ENCODE data around the gene ITPR2.

Gene ITPR2

DNA sequence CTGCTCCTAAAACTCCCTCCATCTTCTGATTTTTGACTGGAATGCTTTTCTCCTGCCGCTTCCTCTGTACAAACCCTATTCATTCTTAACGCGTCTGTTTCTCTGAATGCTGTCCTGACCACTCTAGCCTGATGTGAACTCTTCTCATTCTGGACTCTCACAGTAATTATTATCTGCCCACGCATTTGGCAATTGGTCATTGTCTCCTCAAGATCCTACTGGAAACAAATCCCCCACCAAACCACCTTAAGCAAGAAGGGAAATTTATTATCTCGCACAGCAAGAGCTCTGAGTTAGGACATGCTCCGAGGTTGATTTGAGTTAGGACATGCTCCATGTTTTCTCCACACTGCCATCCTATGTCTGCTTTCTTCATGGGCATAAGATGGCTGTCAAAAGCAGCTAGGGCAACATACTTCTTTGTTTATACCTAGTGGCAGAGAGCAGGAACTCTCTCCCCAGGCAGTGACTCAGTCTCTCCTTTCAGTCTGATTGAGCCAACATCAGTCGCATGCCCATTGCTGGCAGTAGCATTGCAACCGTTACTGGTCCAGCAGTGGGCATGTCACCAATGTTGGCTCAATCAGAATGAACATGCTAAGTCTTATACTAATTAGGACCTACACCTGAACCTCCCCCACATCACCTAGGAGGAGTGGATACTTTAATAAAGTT, 535.5 kb downstream of the ITPR2 start:
- DNase-seq (ENCODE audit: low spot score) (no peak), ATAC-seq (ENCODE audit: low read depth) (no peak)
- Histone ChIP-seq H3K4me3 (ENCODE audit: severe bottlenecking) (no peak overlapping the region), H3K4me1 (ENCODE audit: insufficient read depth, poor library complexity, severe bottlenecking) (peaks cover 10% of the 10 kb centered on the region), H3K27ac (ENCODE audit: poor library complexity, severe bottlenecking) (no peak overlapping the region), H3K36me3 (ENCODE audit: low read depth) (no peaks in the 10 kb centered on the region), H3K27me3 (ENCODE audit: insufficient read depth, poor library complexity, severe bottlenecking) (no peaks in the 10 kb centered on the region), H3K9me3 (ENCODE audit: severe bottlenecking) (no peaks in the 10 kb centered on the region)
- TF ChIP-seq, protein P1, sequence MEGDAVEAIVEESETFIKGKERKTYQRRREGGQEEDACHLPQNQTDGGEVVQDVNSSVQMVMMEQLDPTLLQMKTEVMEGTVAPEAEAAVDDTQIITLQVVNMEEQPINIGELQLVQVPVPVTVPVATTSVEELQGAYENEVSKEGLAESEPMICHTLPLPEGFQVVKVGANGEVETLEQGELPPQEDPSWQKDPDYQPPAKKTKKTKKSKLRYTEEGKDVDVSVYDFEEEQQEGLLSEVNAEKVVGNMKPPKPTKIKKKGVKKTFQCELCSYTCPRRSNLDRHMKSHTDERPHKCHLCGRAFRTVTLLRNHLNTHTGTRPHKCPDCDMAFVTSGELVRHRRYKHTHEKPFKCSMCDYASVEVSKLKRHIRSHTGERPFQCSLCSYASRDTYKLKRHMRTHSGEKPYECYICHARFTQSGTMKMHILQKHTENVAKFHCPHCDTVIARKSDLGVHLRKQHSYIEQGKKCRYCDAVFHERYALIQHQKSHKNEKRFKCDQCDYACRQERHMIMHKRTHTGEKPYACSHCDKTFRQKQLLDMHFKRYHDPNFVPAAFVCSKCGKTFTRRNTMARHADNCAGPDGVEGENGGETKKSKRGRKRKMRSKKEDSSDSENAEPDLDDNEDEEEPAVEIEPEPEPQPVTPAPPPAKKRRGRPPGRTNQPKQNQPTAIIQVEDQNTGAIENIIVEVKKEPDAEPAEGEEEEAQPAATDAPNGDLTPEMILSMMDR (IDR thresholded peaks at IDR 0.05; ENCODE audit: poor library complexity, severe bottlenecking): no peak

DNA sequence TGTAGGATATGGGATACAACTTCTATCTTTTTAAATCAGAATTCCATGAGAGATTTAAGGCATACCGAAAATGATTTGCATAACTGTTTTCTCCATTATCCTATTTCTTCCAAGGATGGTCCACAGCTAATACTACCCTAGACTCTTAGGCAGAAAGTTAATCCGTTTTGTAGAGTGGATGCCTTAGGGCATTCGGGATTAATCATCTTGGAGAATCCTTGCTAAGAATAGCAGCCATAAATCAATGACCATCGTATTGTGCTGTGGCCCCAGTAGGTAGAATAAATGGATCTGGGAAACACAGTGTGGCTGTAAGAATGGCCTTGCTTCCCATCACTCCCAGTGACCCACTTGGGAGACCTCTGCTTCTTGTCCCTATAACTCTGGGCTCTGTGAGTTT, 538.0 kb downstream of the ITPR2 start:
- no peak for ATAC-seq (ENCODE audit: low read depth)

DNA sequence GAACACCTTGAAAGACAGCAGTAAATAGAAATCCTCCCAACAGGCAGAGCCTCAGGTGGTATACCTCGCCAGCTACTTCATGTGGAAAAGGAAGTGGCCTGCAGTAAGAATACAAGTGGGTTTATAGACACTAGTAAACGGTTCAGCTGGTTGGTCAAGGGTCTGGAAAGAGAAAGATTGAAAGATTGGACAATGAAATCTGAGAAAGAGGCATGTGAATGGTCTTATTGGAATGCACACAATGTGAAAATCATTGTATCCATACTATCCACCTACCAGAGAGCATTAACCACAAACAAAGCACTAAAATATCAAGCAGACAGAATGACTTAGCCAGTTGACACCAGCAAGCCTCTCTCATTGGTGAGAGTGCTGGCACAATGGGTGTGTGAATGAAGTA, 539.4 kb downstream of the ITPR2 start:
- ATAC-seq (ENCODE audit: low read depth): peak; percentile 45; the same call in 1 of the 3 replicates
- Histone ChIP-seq H3K27me3 (ENCODE audit: insufficient read depth, poor library complexity, severe bottlenecking) (no peaks in the 10 kb centered on the region), H3K27ac (ENCODE audit: poor library complexity, severe bottlenecking) (no peak overlapping the region), H3K4me3 (ENCODE audit: severe bottlenecking) (no peak overlapping the region), H3K9me3 (ENCODE audit: severe bottlenecking) (no peaks in the 10 kb centered on the region), H3K36me3 (ENCODE audit: low read depth) (no peaks in the 10 kb centered on the region), H3K4me1 (ENCODE audit: insufficient read depth, poor library complexity, severe bottlenecking) (peaks cover 6% of the 10 kb centered on the region)
- no peak for DNase-seq (ENCODE audit: low spot score)
- TF ChIP-seq, protein P1 (IDR thresholded peaks at IDR 0.05; ENCODE audit: poor library complexity, severe bottlenecking): no peak

More for the DNA sequence above, 538.0 kb downstream of the ITPR2 start:
- peaks cover 10% of the 10 kb centered on the region for H3K4me1 ChIP-seq (ENCODE audit: insufficient read depth, poor library complexity, severe bottlenecking)
- no peak overlapping the region for H3K27ac ChIP-seq (ENCODE audit: poor library complexity, severe bottlenecking)
- DNase-seq (ENCODE audit: low spot score): no peak
- H3K36me3 ChIP-seq (ENCODE audit: low read depth): no peaks in the 10 kb centered on the region
- TF ChIP-seq, protein P1 (IDR thresholded peaks at IDR 0.05; ENCODE audit: poor library complexity, severe bottlenecking): no peak
- H3K9me3 ChIP-seq (ENCODE audit: severe bottlenecking): no peaks in the 10 kb centered on the region
- no peaks in the 10 kb centered on the region for H3K27me3 ChIP-seq (ENCODE audit: insufficient read depth, poor library complexity, severe bottlenecking)
- no peak overlapping the region for H3K4me3 ChIP-seq (ENCODE audit: severe bottlenecking)

DNA sequence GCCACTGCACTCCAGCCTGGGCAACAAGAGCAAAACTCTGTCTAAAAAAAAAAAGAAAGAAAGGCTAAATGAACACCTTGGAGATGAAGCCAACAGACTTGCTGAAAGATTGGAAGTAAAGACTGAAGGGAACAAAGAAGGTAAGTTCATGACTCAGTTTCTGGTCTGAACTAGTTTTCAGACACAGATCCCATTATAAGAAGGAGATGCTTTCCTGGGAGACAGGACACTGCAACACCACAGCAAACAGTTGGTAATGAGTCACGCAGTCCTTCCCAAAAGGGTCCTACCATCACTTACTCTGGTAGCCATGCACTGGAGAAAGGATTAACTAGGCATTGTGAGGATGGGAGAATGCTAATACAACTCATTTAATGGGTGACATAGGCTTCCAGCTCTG, 540.4 kb downstream of the ITPR2 start:
- H3K4me3 ChIP-seq (ENCODE audit: severe bottlenecking): no peak overlapping the region
- no peaks in the 10 kb centered on the region for H3K36me3 ChIP-seq (ENCODE audit: low read depth)
- H3K27ac ChIP-seq (ENCODE audit: poor library complexity, severe bottlenecking): no peak overlapping the region
- peaks cover 8% of the 10 kb centered on the region for H3K4me1 ChIP-seq (ENCODE audit: insufficient read depth, poor library complexity, severe bottlenecking)
- ATAC-seq (ENCODE audit: low read depth): no peak
- TF ChIP-seq, protein P1 (IDR thresholded peaks at IDR 0.05; ENCODE audit: poor library complexity, severe bottlenecking): no peak
- no peaks in the 10 kb centered on the region for H3K27me3 ChIP-seq (ENCODE audit: insufficient read depth, poor library complexity, severe bottlenecking)
- DNase-seq (ENCODE audit: low spot score): no peak
- H3K9me3 ChIP-seq (ENCODE audit: severe bottlenecking): no peaks in the 10 kb centered on the region

DNA sequence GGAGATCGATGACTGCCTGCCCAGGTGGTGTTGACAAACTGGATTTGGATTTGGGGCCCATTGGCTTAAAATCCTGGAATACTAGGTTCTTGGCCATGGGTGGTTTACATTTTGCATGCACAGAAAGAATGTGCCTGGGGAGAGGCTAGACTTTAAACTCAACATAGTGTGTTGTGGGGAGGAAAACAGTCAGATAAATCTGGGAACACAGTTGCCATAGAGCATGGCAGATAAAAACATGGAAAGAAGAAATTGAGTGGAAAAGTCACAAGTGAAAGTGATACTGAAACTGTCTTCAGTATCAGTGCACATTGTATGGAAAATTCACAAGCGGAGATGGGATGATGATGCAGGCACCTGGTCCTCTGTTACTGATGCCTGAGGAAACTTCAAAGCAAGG, 542.4 kb downstream of the ITPR2 start:
- H3K36me3 ChIP-seq (ENCODE audit: low read depth): no peaks in the 10 kb centered on the region
- no peak overlapping the region for H3K4me3 ChIP-seq (ENCODE audit: severe bottlenecking)
- peaks cover 14% of the 10 kb centered on the region for H3K4me1 ChIP-seq (ENCODE audit: insufficient read depth, poor library complexity, severe bottlenecking)
- no peaks in the 10 kb centered on the region for H3K27me3 ChIP-seq (ENCODE audit: insufficient read depth, poor library complexity, severe bottlenecking)
- DNase-seq (ENCODE audit: low spot score): no peak
- TF ChIP-seq, protein P1 (IDR thresholded peaks at IDR 0.05; ENCODE audit: poor library complexity, severe bottlenecking): no peak
- no peaks in the 10 kb centered on the region for H3K9me3 ChIP-seq (ENCODE audit: severe bottlenecking)
- ATAC-seq (ENCODE audit: low read depth): no peak
- no peak overlapping the region for H3K27ac ChIP-seq (ENCODE audit: poor library complexity, severe bottlenecking)
